Adrenal gland (tissue), 12 donors: Measurements from ENCODE around the gene SAMD4B. TPM values are rescaled to one million over a fixed set of nuclear protein-coding genes. Genes with fewer than 3 reads are reported as not detected.

Experiments
- DNase-seq, 7 donors: peaks; one replicate each; pipeline ENCODE4 v3.0.0-alpha.2; 2019 to 2020
- H3K27ac ChIP-seq, 5 donors: fragments of 200-600 bp; sonication (generic) in 4 of 5; 1 replicate in 3 of 5; 2 replicates in 2 of 5; pipeline versions ENCODE4 v1.5.1 to v1.8.0; 2016 to 2020; ENCODE audit warnings: mild to moderate bottlenecking in 1 of 5
- H3K27me3 ChIP-seq: fragments of 200-600 bp; 2 replicates; pipeline ENCODE4 v1.8.0; 2021
- H3K36me3 ChIP-seq, 2 donors: fragments of 200-600 bp; replicated peaks in 1 of 2; 1 replicate in 1 of 2; 2 replicates in 1 of 2; pipeline versions ENCODE4 v1.5.1 to v1.8.0; 2018 to 2022
- H3K4me1 ChIP-seq, 2 donors: fragments of 200-600 bp; replicated peaks in 1 of 2; 1 replicate in 1 of 2; 2 replicates in 1 of 2; pipeline versions ENCODE4 v1.5.1 to v1.8.0; 2018 to 2021
- H3K4me3 ChIP-seq, 4 donors: fragments of 200-600 bp; sonication (generic) in 3 of 4; one replicate each; pipeline ENCODE4 v1.5.1; 2016 to 2018
- H3K9me3 ChIP-seq, 3 donors: fragments of 200-600 bp; sonication (generic) in 1 of 3; replicated peaks in 1 of 3; 1 replicate in 2 of 3; 2 replicates in 1 of 3; pipeline versions ENCODE4 v1.5.1 to v1.8.0; 2016 to 2021
- POLR2A ChIP-seq, 2 donors: fragments of 450-650 bp; IDR thresholded peaks; one replicate each; pipeline ENCODE4 v1.6.1; 2017; ENCODE audit warnings: antibody characterized with exemption in 2 of 2, mild to moderate bottlenecking in 2 of 2, moderate library complexity in 1 of 2
- WGBS, 4 donors: extraction: QIAGEN DNeasy Blood & Tissue Kit in 2 of 4; methylation state at CpG; one replicate each; pipeline versions ENCODE4 v1.1.5 to v1.1.7; 2013 to 2017; 5-methylcytosine and 5-hydroxymethylcytosine counted together
- intact Hi-C, 2 donors: fragments of 100-400 bp; cut with DNase I; formaldehyde crosslinking; loops; one replicate each; pipeline versions ENCODE4 v1.14.1 to v1.15.0; 2022 to 2023
- polyA plus RNA-seq, 3 donors: library from polyadenylated mRNA; stranded (reverse); fragments of 200-250 nt in 2 of 3; fragments of 350-450 nt in 1 of 3; fragmentation: Illumina TruSeq in 1 of 3; extraction: RNeasy Lipid Tissue Mini Kit (QIAGEN cat#74804) in 1 of 3; gene quantifications; one replicate each; pipeline ENCODE4 v1.2.3, GENCODE V29; 2013 to 2014
- total RNA-seq, 9 donors: library from RNA; depleted of rRNA in 4 of 9; stranded (reverse); fragments of >200 nt in 4 of 9; fragments of 120-200 nt in 1 of 9; fragmentation: NEBNext Ultra II Directional in 1 of 9; extraction: Animal tissue kit (Norgen Biotek cat#: 25700) in 1 of 9; gene quantifications; one replicate each; pipeline versions ENCODE4 v1.1.0 to v1.2.4, GENCODE V29; 2013 to 2023
- TF ChIP-seq, protein P1 (sequence below), 6 experiments: fragments of 450-650 bp in 4 of 6; fragments of 200-600 bp in 2 of 6; sonication (generic) in 1 of 6; IDR thresholded peaks; 1 replicate in 5 of 6; 2 replicates in 1 of 6; pipeline versions ENCODE4 v1.5.1 to v1.8.0; 2016 to 2021; ENCODE audit warnings: antibody characterized with exemption in 6 of 6, mild to moderate bottlenecking in 2 of 6, moderate library complexity in 1 of 6
- donor health status: healthy with polysubstance abuse.
- donor health status: Bipolar disorder and iron deficiency.
- donor health status: DM: yes; HTN: yes; CAD: no.
- donor health status: DM: no; HTN: no; CAD: no.
- donor health status: DM: no; HTN: no; CAD: no.
- donor health status: DM: yes; HTN: yes; CAD: no.

Gene SAMD4B
- total and polyA plus RNA-seq, 12 donors: 37.9 to 280 (median 98.6) TPM

DNA sequence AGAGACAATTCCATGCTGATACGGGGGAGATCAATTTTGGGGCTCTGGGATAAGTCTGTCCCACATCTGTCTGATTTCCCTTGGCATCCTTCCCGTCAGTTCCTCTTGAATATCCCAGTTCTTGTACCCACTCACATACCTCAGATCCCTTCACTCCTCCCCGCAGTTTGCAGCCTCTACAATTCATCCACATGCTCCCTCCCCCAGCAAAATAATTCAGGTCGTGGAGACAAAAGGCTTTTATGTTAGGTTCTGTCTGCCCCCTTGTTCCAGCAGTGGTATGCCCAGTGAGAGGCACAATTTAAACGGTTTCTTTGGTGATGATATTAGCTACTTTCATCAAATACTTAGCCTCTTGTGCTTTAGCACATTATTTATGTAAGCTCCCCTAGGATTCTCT is 83.9 kb downstream of the SAMD4B start:
- no peak for DNase-seq
- Histone ChIP-seq H3K9me3 (no peaks in the 10 kb centered on the region), H3K4me3 (no peak overlapping the region), H3K36me3 (peaks cover 0 to 4% of the 10 kb centered on the region in 2 donors), H3K27ac (no peak overlapping the region), H3K27me3 (no peaks in the 10 kb centered on the region), H3K4me1 (peaks cover 10 to 13% of the 10 kb centered on the region in 2 donors)
- 64 to 72% (median 66%) methylated on average over 5 of the region's 5 CpGs for WGBS, 4 donors
- no peak for TF ChIP-seq POLR2A (IDR thresholded peaks at IDR 0.05)
- TF ChIP-seq, protein P1, sequence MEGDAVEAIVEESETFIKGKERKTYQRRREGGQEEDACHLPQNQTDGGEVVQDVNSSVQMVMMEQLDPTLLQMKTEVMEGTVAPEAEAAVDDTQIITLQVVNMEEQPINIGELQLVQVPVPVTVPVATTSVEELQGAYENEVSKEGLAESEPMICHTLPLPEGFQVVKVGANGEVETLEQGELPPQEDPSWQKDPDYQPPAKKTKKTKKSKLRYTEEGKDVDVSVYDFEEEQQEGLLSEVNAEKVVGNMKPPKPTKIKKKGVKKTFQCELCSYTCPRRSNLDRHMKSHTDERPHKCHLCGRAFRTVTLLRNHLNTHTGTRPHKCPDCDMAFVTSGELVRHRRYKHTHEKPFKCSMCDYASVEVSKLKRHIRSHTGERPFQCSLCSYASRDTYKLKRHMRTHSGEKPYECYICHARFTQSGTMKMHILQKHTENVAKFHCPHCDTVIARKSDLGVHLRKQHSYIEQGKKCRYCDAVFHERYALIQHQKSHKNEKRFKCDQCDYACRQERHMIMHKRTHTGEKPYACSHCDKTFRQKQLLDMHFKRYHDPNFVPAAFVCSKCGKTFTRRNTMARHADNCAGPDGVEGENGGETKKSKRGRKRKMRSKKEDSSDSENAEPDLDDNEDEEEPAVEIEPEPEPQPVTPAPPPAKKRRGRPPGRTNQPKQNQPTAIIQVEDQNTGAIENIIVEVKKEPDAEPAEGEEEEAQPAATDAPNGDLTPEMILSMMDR (IDR thresholded peaks at IDR 0.05): no peak
- intact Hi-C loops: no loop called here

DNA sequence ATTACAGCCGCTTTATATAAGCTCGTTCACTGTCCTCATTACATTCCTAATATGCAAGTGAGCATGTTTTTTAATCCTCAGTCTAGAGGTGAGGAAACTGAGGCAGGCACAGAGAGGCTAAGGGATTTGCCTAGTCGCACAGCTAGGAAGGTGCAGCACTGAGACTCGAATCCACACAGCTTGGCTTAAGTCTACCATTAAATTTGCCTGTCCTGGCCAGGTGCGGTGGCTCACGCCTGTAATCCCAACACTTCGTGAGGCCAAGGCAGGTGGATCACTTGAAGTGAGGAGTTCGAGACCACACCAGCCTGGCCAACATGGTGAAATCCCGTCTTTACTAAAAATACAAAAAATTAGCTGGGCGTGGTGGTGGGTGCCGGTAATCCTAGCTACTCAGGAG is 85.5 kb downstream of the SAMD4B start:
- no peak overlapping the region for H3K4me3 ChIP-seq
- peaks cover 0 to 14% of the 10 kb centered on the region in 2 donors for H3K36me3 ChIP-seq
- no peaks in the 10 kb centered on the region for H3K9me3 ChIP-seq
- intact Hi-C loops: no loop called here
- H3K27me3 ChIP-seq: no peaks in the 10 kb centered on the region
- TF ChIP-seq, protein P1 (IDR thresholded peaks at IDR 0.05): no peak
- no peak for TF ChIP-seq POLR2A (IDR thresholded peaks at IDR 0.05)
- H3K27ac ChIP-seq: peak overlapping the region in 3 of 5 donors; percentile 38 to 81 (median 69)
- WGBS, 4 donors: 88 to 92% (median 91%) methylated on average over 11 of the region's 11 CpGs
- peaks cover 10 to 13% of the 10 kb centered on the region in 2 donors for H3K4me1 ChIP-seq
- no peak for DNase-seq

DNA sequence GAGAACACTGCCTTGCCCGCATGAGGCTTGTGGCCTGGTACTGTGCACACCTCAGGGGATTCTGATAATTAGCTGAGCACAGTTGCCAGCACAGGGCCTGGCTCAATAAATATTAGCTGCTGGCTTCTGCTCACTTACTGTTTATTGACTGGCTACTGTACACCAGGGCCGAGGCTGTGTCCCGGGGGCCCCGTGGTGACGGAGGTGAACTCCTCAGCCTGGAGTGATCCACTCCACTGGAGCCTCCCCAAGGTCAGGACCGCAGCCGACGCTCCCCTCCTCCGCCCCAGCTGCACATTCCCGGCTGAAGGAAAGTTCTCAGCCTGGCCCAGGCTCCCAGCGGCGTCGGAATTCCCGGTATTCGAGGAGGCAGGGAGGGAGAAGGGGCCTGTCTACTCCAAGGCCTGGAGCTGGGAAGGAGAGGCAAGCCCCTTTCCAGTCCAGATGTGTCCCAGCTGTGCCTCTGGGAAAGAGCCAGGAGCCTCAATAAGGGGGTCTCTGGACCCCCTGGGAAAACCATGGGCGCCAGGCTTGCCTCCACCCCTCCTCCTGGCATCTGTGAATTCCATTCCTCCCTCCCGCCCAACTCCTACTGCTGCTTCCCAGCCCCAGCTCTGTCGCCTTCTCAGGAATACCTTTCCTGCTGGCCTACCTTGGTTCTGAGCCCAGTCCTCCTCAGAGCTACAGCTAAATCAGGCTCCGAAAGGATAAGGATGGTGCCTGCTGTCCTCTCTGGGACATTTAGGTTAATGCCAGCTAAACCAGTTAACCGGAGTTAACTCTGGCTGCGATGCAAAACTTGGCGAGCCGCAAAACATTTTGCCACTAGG is 86.3 kb downstream of the SAMD4B start:
- peaks cover 0 to 18% of the 10 kb centered on the region in 2 donors for H3K36me3 ChIP-seq
- TF ChIP-seq, protein P1 (IDR thresholded peaks at IDR 0.05): no peak
- no peak for TF ChIP-seq POLR2A (IDR thresholded peaks at IDR 0.05)
- WGBS, 4 donors: 27 to 58% (median 42%) methylated on average over 11 to 23 of the region's 23 CpGs
- peaks cover 10 to 13% of the 10 kb centered on the region in 2 donors for H3K4me1 ChIP-seq
- H3K9me3 ChIP-seq: no peaks in the 10 kb centered on the region
- H3K27ac ChIP-seq: peak overlapping the region in 4 of 5 donors; percentile 38 to 81 (median 62)
- H3K4me3 ChIP-seq: no peak overlapping the region
- peak in 6 of 7 donors; percentile 70 to 86 (median 78) for DNase-seq
- no peaks in the 10 kb centered on the region for H3K27me3 ChIP-seq
- intact Hi-C loops: no loop called here

- 63 to 77% (median 65%) methylated on average over 22 to 25 of the region's 25 CpGs for WGBS, 4 donors
- H3K36me3 ChIP-seq: peaks cover 0 to 31% of the 10 kb centered on the region in 2 donors
- H3K4me1 ChIP-seq: peaks cover 20 to 28% of the 10 kb centered on the region in 2 donors
- H3K27ac ChIP-seq: peak overlapping the region in 4 of 5 donors; percentile 44 to 90 (median 60)
- H3K4me3 ChIP-seq: no peak overlapping the region
- no peak for TF ChIP-seq POLR2A (IDR thresholded peaks at IDR 0.05)
- no peaks in the 10 kb centered on the region for H3K9me3 ChIP-seq
- intact Hi-C loops: loop anchor here in 1 of 2 donors (10.0 kb wide), 1 partner anchor 244 kb away; no protein-coding TSS in a partner anchor
- H3K27me3 ChIP-seq: no peaks in the 10 kb centered on the region
- DNase-seq: peak in 2 of 7 donors; percentile 40 to 60
Observed at GRCh38 chr19:39430675-39431593, 88.7 kb downstream of the SAMD4B start.
